Pulmonary artery endothelial cell (primary cell): ENCODE results near the gene RNU6-9. TPM values are rescaled to one million over a fixed set of nuclear protein-coding genes. Genes with fewer than 3 reads are reported as not detected.

ENCODE experiments used
- DNase-seq: peaks from one replicate; pipeline ENCODE4 v3.0.0-alpha.2; 2011; ENCODE audit warnings: low read depth, low spot score
- total RNA-seq: library from RNA; depleted of rRNA; stranded (reverse); fragments of >200 nt; gene quantifications from 2 replicates; pipeline ENCODE4 v1.2.3, GENCODE V29; 2014

Gene RNU6-9
- total RNA-seq, 1 donor from 2014 or later, result not detected

DNA sequence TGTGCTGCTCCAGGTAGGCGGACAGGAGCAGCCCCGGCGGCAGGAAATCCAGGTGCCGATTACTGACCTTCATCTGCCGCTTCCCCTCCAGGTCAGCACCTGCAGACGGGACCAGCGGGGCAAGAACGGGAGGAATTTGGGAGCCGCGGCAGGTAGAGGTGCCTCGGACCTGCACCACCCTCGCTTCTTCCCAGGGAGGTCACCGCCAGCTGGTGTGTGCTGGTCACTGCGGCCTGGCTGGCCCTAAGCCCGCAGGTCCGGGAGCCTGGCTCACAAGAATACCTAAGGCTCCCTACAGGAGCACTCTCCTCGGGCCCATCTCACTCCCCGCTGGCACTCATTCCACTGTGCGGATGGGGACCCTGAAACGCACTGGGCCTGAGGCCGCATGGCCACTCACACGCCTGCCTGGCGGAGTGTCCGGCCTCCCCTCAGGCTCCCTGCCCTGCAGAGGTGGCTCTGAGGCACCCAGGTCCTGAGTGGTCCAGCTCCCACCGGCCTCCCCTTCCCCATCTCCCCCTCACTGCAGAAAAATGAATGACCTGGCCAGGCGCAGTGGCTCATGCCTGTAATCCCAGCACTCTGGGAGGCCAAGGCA lies 4.3 kb downstream of the RNU6-9 start:
- no peak for DNase-seq

DNA sequence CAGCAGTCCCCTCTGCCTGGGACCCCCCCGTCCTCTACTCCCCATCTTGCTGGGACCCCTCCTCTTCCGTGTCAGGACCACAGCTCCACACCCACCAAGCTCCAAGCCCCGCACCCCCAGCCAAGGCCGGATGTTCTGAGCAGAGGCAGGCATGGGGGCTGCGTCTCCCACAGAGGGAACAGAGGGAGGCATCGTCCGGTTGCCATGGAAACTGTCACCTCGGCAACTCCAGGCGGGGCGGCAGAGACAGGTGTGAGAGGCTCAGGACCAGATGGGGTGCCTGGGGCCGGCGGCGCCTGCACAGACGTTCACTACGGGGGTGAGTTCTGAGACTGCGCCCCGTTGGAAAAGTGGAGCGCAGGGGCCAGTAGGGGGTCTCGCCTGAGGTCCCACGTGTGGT lies 5.4 kb downstream of the RNU6-9 start:
- no peak for DNase-seq

DNA sequence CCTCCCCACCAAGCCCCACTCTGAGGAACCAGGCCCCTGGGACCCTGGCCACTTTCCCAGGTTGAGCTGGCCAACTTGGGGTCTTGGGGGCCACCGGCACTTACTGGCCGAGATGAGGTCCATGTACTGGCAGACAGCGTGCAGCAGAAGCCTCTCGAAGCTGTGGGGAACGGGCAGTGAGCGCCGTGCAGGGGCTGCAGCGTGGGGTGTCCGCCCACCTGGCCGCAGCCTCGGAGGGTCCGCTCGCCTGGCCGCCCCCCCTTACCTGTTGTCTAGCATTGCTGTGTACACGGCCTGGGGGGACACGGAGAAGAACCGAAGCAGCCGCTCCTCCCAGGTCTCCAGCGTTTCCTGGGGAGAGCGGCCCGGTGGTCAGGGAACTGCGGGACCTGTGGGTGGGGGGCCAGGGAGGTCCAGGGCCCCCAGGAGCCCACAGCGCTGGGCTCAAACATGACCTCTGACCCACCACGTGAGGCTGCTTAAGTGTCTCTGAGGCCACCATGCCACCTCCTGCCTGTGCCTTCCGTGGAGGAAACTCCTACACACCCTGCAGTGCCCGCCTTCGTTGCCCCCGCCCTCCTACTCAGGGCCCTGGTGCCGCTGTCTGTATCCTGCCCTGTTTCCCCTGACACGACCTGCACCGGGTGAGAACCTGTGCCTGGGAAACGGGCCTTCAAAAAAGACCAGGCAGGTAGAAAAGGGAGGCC lies 6.2 kb downstream of the RNU6-9 start:
- no peak for DNase-seq

DNA sequence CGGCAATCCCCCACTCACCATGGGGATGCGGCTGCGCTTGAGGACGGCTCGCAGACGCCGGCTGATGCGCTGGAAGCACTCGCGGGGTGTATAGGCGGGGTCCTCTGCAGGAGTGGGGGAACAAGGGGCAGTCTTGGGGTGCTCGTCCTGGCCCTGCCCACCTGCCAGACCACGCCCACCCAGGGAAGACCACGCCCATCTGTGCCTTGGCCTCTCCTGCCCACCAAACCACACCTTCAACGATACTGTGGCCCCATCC lies 6.7 kb downstream of the RNU6-9 start:
- no peak for DNase-seq

DNA sequence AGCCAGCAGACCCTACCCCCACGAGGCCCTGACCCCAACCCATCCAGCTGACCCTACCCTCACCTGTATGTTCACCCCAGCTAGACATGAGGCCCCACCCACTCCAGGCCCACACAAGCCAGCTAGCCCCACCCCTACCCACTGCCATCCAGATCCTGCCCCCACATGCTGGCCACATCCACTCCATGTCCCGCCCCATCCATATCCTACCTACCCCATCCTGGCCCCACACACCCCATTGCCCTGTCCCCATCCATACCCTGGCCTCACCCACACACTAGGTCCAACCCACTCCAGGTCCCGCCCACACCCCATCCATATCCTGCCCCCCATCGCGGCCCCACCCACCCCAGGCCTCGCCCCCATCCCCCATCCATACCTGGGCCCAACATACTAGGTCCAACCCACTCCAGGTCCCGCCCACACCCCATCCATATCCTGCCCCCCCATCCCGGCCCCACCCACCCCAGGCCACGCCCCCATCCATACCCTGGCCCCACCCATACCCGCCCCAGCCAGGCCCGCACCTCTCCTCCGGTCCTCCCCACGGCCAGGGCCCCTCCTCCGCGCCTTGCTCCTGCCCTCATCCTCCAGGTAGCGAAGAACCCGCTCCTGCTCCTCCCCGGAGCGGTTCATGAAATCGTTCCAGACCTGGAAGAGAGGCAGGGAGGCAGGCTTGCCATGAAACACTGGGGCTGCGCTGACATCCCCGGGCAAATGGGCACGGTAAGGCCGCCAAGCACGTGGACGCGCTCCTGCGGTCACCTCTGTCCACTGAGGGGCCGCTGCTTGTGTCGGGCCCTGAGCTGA lies 7.2 kb downstream of the RNU6-9 start:
- DNase-seq, result no peak

DNA sequence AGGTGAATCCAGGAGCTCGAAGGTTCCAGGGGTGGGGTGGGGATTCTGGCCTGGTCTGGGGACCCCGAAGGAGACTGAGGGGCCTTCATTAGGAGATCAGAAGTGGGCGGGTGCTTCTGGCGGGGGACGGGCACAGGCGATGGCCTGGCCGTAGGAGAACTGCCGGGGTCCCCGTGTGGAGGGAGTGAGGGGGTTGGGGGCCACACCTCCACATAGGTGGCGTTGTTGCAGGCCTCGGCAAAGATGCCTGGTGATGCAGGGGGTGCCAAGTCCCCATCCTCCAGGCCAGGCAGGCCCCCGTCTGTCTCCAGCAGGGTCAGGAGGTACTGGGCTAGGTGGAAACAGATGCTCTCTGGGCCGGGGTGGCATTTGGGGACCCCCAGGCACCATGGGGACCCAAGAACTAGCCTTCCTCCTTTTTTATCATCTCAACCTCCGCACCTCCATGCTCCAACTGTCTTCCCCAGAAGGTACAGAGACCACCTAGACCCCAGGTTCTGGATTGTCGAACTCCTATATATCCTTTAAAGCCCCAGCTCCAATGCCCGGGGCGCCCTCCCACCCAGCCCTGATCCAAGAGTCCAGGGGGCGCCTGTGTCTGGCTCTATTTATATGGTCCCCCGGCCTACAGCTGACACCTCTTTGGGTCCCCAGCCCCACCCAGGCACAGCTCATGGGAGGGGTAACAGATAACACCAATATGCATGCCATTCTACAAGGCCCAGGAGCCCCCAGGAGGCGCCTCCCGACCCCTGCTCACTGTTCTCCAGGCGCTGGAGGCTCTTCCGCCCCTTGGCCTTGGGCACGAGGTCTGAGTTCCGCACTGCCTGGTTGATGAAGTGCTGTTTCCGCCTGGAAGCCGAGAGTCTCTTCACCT lies 8.2 kb downstream of the RNU6-9 start:
- DNase-seq, result no peak

DNA sequence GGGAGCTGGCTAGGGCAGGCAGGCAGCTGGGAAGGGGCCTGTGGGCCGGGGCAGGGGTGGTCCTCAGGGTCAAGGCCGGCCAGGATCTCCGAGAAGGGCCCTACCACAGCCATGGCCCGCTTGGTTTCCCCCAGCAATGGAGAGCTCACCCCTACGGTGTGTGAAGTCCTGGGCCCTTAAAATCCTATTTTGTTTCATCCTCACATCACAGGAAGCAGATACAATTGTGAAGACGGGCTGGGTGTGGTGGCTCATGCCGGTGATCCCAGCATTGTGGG lies 8.7 kb downstream of the RNU6-9 start:
- no peak for DNase-seq

DNA sequence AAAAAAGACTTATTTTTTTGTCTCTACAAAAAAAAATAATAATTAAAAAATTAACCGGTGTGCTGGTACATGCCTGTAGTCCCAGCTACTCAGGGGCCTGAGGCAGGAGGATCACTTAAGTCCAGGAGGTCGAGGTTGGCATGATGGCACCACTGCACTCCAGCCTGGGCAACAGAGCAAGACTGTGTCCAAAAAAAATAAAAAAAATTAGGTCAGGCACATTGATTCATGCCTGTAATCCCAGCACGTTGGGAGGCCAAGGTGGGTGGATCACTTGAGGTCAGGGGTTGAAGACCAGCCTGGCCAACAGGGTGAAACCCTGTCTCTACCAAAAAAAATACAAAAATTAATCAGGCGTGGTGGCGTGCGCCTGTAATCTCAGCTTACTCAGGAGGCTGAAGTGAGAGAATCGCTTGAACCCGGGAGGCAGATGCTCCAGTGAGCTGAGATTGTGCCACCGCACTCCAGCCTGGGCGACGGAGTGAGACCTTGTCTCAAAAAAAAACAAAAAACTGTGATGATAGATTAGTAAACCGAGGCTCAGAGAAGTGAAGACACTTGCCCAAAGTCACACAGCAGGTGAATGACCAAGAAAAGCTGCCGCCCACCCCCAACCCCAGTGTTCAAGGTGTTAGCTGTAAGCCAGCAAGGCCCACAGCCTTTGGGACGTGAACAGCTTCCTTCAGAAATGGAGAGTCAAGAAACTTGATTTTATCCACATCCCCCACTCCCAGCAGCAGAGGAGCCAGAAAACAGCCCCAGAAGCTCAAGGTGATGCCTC lies 9.4 kb downstream of the RNU6-9 start:
- no peak for DNase-seq

DNA sequence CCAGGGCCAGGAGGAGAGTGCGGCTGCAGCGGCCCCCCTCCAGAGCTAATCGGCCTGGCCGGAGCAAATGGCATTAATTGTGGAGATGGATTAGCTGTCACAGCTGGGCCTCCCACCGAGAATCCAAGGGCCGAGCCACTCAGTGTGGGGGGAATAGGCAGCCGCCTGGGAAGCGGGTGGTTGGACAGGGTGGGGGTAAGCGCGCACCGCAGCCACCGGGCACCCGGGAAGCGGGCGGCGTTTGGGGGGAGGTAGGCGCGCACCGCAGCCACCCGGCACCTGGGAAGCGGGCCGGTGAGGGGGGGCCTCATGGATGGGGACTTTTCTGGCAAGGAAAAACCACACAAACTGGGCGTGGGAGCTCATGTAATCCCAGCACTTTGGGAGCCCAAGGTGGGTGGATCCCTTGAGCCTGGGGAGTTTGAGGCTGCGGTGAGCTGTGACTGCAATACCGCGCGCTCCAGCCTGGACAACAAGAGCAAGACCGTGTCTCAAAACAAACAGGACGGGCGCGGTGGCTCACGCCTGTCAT lies 10.0 kb downstream of the RNU6-9 start:
- no peak for DNase-seq

DNA sequence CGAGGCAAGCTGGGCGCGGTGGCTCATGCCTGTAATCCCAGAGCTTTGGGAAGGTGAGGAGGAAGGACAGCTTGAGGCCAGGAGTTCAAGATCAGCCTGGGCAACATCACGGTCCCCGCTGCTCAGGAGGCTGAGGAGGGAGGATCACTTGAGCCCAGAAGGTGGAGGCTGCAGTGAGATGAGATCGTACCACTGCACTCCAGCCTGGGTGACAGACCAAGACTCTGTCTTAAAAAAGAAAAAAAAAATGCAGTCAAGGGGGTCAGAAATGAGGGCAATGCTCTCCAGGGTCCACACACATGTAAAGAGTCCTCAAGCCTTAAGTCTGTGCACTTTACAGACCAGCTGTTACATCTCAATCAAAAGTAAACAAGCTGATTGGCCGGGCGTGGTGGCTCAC lies 11.3 kb downstream of the RNU6-9 start:
- no peak for DNase-seq

DNA sequence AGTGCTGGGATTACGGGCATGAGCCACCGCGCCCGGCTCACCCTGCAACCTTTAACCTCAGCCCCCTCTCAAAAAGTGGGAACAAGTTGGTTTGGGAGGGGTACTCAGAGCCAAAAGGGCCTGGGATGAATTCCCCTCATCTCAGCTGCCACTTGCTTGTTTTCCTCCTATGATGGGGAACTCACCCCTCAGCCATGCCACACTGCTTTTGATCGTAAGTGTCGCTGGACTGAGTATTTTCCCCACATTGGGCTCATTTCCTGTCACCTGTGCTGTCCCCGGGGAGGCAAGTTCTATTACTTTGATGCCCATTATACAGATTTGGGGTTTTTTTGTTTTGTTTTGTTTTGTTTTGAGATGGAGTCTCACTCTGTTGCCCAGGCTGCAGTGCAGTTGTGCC lies 13.2 kb downstream of the RNU6-9 start:
- DNase-seq, result no peak

DNA sequence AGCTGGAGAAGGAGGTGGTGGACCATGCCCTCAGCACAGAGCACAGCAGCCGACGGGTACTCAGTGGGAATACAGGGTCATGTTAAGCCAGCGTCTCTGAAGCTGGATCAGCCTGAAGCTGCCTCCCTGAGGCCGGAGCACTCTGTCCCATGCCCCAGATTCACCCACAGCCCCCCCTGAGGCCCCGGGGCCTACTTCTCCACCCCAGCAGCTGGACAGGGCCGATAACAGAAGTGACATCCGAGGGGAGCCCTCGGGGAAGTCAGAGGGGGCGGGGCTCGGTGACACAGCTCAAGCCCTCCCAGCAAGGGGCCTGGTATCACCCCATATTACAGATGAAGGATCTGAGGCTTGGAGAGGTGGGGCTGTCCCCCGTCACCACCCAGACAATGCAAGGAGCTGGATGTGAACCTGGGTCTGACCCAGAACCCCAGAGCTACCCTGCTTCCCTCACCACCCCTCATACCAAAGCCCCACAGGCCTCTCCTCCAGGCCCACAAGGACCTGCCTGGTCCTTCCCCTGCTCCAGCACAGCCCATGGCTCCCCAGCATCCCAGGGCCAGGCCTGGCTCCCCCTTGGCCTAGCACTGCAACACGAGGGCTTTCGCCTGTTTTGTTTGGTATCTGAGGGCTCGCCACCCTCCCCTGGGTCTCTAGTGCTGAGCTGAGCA lies 14.0 kb downstream of the RNU6-9 start:
- no peak for DNase-seq

DNA sequence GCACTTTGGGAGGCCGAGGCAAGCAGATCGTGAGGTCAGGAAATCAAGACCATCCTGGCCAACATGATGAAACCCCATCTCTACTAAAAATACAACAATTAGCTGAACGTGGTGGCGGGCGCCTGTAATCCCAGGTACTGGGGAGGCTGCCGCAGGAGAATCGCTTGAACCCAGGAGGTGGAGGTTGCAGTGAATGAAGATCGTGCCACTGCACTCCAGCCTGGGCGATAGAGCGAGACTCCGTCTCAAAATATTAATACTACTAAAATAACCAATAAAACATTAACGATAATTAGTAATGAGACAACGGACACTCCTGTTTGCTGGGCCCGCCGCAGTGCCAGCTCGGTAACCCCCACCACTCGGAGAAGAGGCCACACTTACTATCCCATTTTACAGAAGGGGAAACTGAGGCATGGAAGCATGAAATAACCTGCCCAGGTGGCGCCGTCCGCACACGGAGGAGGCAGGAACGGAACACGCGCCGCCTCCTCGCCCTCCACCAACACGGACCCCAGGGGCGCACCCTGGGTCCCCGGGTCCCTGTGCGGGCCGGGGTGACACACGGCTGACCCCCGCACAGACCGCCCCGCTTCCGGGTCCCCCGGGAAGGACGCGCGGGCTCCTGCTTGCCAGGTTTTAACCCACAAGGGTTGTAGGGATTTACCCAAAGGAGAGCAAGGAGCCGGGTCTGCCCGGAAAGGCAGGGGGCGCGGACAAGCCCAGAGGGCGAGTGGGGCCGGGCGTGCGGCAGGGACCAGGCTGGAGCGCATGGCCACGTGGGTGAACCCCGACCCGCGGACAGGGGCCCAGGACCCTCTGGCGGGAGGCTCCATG lies 18.1 kb downstream of the RNU6-9 start:
- no peak for DNase-seq

DNA sequence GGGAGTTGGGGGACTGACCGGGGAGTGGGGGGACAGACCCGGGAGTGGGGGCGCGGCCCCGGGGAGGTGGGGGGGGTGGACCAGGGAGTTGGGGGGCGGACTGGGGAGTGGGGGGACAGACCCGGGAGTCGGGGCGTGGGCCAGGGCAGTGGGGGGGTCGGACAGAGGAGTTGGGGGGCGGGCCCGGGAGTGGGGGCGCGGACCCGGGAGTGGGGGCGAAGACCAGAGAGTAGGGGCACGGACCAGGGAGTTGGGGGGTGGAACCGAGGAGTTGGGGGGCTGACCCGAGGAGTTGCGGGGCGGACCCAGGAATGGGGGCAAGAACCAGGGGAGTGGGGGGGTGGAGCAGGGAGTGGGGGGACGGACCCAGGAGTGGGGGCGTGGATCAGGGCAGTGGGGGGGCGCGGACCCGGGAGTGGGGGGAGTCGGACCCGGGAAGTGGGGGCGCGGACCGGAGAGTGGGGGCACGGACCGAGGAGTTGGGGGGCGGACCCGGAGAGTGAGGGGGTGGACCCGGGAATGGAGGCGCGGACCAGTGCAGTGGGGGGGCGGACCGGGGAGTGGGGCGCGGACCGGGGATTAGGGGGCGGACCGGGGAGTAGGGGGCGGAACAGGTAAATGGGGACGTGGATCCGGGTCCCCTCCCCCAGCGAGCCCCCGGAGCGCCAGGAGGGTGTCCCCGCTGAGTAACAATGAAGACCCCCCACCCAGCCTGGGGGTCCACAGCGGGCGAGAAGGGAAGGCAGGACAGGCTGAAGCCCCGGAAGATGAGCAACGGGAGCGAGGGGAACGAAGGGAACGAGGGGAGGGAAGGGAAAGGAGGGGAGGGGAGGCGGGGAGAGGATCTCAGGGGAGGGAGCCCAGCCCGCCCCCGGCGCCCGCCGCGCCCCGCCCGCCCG lies 19.1 kb downstream of the RNU6-9 start:
- no peak for DNase-seq

DNA sequence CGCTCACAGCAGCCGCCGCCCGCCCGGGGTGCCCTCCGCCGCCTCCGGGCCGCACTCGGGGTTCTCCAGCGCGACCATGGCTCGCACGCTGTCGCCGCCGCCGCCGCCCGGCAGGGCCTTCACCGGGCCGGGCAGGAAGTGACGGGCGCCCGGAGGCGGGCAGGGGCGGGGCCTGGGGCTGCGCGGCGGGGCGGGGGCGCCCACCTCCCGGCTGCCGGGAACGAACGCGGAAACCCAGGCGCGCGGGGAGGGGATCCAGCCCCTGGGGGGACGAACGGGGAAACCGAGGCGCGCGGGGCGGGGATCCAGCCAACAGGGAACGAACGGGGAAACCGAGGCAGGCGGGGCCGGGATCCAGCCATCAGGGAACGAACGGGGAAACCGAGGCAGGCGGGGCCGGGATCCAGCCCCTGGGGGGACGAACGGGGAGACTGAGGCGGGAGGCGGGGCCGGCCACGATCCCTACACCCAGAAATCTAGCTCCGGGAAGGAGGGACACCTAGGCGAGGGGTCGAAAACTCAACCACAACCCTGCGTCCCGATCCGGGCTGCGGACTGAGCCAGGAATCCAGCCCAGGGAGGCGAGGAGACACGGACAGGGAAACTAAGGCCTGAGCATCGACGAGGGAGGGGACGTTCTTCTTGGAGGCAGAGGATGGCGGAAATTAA lies 19.9 kb downstream of the RNU6-9 start, which contains the start of gene R3HDM4:
R3HDM4 (minus strand) TSS at position 140 of the 669 bp plus-strand sequence; CDS start at position 78, 62 bp downstream.
- DNase-seq, result no peak

DNA sequence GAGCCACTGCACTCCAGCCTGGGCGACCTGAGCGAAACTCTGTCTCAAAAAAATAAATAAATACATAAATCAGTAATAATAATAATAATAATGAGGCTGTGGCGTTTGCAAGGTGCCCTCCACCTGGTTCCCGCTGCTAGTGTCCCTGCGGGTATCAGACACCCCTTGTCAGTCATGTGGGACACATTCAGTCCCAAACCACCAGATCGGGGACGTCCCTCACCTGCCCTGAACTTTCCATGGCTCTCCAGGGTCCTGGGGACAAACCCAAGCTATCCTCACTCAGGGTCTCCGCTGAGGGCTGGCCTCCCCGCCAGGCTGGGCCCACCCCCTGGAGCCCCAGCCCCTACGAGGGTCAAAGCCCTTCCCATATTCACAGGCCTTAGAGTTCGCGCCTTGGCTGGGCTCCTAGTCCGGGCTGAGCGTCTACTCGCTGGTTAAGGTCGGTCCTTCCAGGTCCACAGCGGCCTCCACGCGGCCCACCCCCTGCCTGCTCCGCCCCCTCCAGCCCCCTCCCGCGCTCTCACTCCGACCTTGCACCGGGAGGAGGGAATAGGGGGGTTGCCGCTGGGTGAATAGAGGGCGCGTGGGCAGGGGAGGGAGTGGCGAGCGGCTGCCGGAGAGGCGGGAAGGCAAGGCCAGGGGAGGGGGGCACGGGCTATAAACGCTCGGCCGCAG lies 23.5 kb downstream of the RNU6-9 start:
- DNase-seq, result no peak
